Smooth muscle cell (in vitro differentiated cells): Measurements from ENCODE around the gene FBXO48. TPM values are rescaled to one million over a fixed set of nuclear protein-coding genes. Genes with fewer than 3 reads are reported as not detected.

Experiments used
- DNase-seq: peaks from one replicate; lab custom pipeline; 2025; ENCODE audit not compliant: unreplicated experiment; lab: John Stamatoyannopoulos, UW
- H2AFZ ChIP-seq: fragments of 200-600 bp; sonication (generic); 2 replicates; pipeline ENCODE4 v1.6.0; 2016; ENCODE audit warnings: antibody characterized with exemption, low read depth, mild to moderate bottlenecking
- H3F3A ChIP-seq: fragments of 200-600 bp; sonication (generic); 2 replicates; pipeline ENCODE4 v1.6.0; 2017; ENCODE audit warnings: antibody characterized with exemption, low read depth
- H3K27ac ChIP-seq: fragments of 200-600 bp; sonication (generic); 2 replicates; pipeline ENCODE4 v1.5.1; 2016; ENCODE audit warnings: low read depth, mild to moderate bottlenecking
- H3K27me3 ChIP-seq: fragments of 200-600 bp; sonication (generic); 2 replicates; pipeline ENCODE4 v1.6.1; 2016; ENCODE audit warnings: low read depth, mild to moderate bottlenecking
- H3K36me3 ChIP-seq: fragments of 200-600 bp; sonication (generic); 2 replicates; pipeline ENCODE4 v1.5.1; 2016; ENCODE audit warnings: low read depth
- H3K4me1 ChIP-seq: fragments of 200-600 bp; sonication (generic); 2 replicates; pipeline ENCODE4 v1.5.1; 2016; ENCODE audit warnings: low read depth
- H3K4me2 ChIP-seq: fragments of 200-600 bp; sonication (generic); 2 replicates; pipeline ENCODE4 v1.6.0; 2016; ENCODE audit warnings: mild to moderate bottlenecking
- H3K4me3 ChIP-seq: fragments of 200-600 bp; sonication (generic); 2 replicates; pipeline ENCODE4 v1.5.1; 2016; ENCODE audit warnings: mild to moderate bottlenecking
- H3K79me2 ChIP-seq: fragments of 200-600 bp; sonication (generic); 2 replicates; pipeline ENCODE4 v1.6.0; 2016; ENCODE audit warnings: low read depth, mild to moderate bottlenecking
- H3K9ac ChIP-seq: fragments of 200-600 bp; sonication (generic); 2 replicates; pipeline ENCODE4 v1.6.0; 2016; ENCODE audit warnings: low read depth
- H3K9me3 ChIP-seq: fragments of 200-600 bp; sonication (generic); replicated peaks from 2 replicates; pipeline ENCODE4 v1.5.1; 2016; ENCODE audit warnings: low read depth
- H4K20me1 ChIP-seq: fragments of 200-600 bp; sonication (generic); 2 replicates; pipeline ENCODE4 v1.6.0; 2016; ENCODE audit warnings: low read depth
- CTCF ChIP-seq: fragments of 200-600 bp; sonication (generic); IDR thresholded peaks from 2 replicates; pipeline ENCODE4 v1.5.1; 2017; ENCODE audit warnings: borderline replicate concordance, mild to moderate bottlenecking, antibody characterized with exemption; ENCODE audit not compliant: insufficient read depth, poor library complexity, severe bottlenecking
- WGBS: methylation state at CpG from one replicate; pipeline ENCODE4 v1.1.7; 2016; ENCODE audit warnings: low lambda C conversion rate; 5-methylcytosine and 5-hydroxymethylcytosine counted together
- polyA plus RNA-seq: library from polyadenylated mRNA; unstranded; fragments of >200 nt; fragmentation: Nextera tagmentation; extraction: Ambion mirVana; gene quantifications from 2 replicates; pipeline ENCODE4 v1.2.1, GENCODE V29; 2016
- total RNA-seq: library from RNA; depleted of rRNA; stranded (reverse); fragments of >200 nt; gene quantifications from 2 replicates; pipeline ENCODE4 v1.2.3, GENCODE V29; 2014

The FBXO48 gene
- total and polyA plus RNA-seq, 2 experiments from 2014 or later: 0.42 to 0.81 TPM

- WGBS: 71% methylated on average over 3 of the region's 3 CpGs
These were observed 15.9 kb upstream of the FBXO48 start for GRCh38 chr2:68483011-68483410.

GRCh38 chr2:68482296-68482820, 15.3 kb upstream of the FBXO48 start:
- H3K9ac ChIP-seq: no peak overlapping the region
- WGBS: 83% methylated on average over 2 of the region's 2 CpGs
- H3K4me1 ChIP-seq: no peaks in the 10 kb centered on the region
- no peak overlapping the region for H3K27ac ChIP-seq
- no peaks in the 10 kb centered on the region for H4K20me1 ChIP-seq
- H3K9me3 ChIP-seq: no peaks in the 10 kb centered on the region
- no peaks in the 10 kb centered on the region for H3K79me2 ChIP-seq
- no peaks in the 10 kb centered on the region for H3K27me3 ChIP-seq
- H3K4me2 ChIP-seq: no peak overlapping the region
- no peaks in the 10 kb centered on the region for H3K36me3 ChIP-seq
- H3K4me3 ChIP-seq: no peak overlapping the region
- no peaks in the 10 kb centered on the region for H3F3A ChIP-seq
- no peak overlapping the region for H2AFZ ChIP-seq
- no peak for DNase-seq
- TF ChIP-seq CTCF: no peak

More at GRCh38 chr2:68483011-68483410, 15.9 kb upstream of the FBXO48 start:
- Histone ChIP-seq H2AFZ (no peak overlapping the region), H3K36me3 (no peaks in the 10 kb centered on the region), H3K4me2 (no peak overlapping the region), H3K4me3 (no peak overlapping the region), H3K79me2 (no peaks in the 10 kb centered on the region), H3K9me3 (no peaks in the 10 kb centered on the region), H3K4me1 (no peaks in the 10 kb centered on the region), H3K27ac (no peak overlapping the region), H3F3A (no peaks in the 10 kb centered on the region), H4K20me1 (no peaks in the 10 kb centered on the region), H3K27me3 (no peaks in the 10 kb centered on the region), H3K9ac (no peak overlapping the region)
- TF ChIP-seq CTCF: no peak
- DNase-seq: no peak

- DNase-seq: no peak
- Histone ChIP-seq H3F3A (no peaks in the 10 kb centered on the region), H3K27me3 (no peaks in the 10 kb centered on the region), H3K9ac (no peak overlapping the region), H3K4me2 (no peak overlapping the region), H3K4me1 (no peaks in the 10 kb centered on the region), H3K36me3 (no peaks in the 10 kb centered on the region), H3K79me2 (no peaks in the 10 kb centered on the region), H4K20me1 (no peaks in the 10 kb centered on the region), H3K27ac (no peak overlapping the region), H3K4me3 (no peak overlapping the region), H3K9me3 (no peaks in the 10 kb centered on the region), H2AFZ (no peak overlapping the region)
- TF ChIP-seq CTCF: no peak
- WGBS: 74% methylated on average over 1 of the region's 1 CpG
These were observed 11.6 kb upstream of the FBXO48 start for GRCh38 chr2:68478688-68479087.

- Histone ChIP-seq H3K27ac (no peak overlapping the region), H4K20me1 (no peaks in the 10 kb centered on the region), H3K9ac (no peak overlapping the region), H3K36me3 (no peaks in the 10 kb centered on the region), H3K4me3 (no peak overlapping the region), H3K79me2 (no peaks in the 10 kb centered on the region), H3K27me3 (no peaks in the 10 kb centered on the region), H3K4me1 (no peaks in the 10 kb centered on the region), H3K4me2 (no peak overlapping the region), H3K9me3 (no peaks in the 10 kb centered on the region), H3F3A (no peaks in the 10 kb centered on the region), H2AFZ (no peak overlapping the region)
- no peak for DNase-seq
- 93% methylated on average over 1 of the region's 1 CpG for WGBS
- no peak for TF ChIP-seq CTCF
These were observed 9.4 kb upstream of the FBXO48 start for GRCh38 chr2:68476454-68476853.
